Measurements from ENCODE around the gene TFEC. TPM values are rescaled to one million over a fixed set of nuclear protein-coding genes. Genes with fewer than 3 reads are reported as not detected.
"Not testable (repeated sequence)": the region's sequence is repeated elsewhere in the genome, so short reads cannot be mapped to it uniquely, and the experiment has no call there.

TFEC gene
- polyA plus RNA-seq, 3 donors: 25.3 to 38.6 (median 37.6) TPM

GRCh38 chr7:116018731-116019130 is 11.8 kb downstream of the TFEC start:
- no peak for DNase-seq (ENCODE audit: extremely low read depth in 1 of 11, low read depth in 9 of 11, low spot score in 4 of 11)

GRCh38 chr7:116013675-116014074 is 16.9 kb downstream of the TFEC start:
- no peak for DNase-seq (ENCODE audit: extremely low read depth in 1 of 11, low read depth in 9 of 11, low spot score in 4 of 11)

GRCh38 chr7:116011584-116011983 is 19.0 kb downstream of the TFEC start:
- DNase-seq (ENCODE audit: extremely low read depth in 1 of 11, low read depth in 9 of 11, low spot score in 4 of 11): no peak

DNA sequence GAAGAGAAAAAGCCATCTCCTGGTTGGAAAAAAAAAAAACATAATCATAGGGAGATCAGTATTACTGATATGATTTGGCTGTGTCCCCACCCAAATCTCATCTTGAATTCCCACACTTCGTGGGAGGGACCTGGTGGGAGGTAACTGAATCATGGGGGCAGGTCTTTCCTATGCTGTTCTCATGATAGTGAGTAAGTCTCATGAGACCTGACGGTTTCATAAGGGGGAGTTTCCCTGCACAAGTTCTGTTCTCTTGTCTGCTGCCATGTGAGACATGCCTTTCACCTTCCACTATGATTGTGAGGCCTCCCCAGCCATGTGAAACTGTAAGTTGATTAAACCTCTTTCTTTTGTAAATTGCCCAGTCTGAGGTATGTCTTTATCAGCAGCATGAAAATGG is 25.8 kb downstream of the TFEC start:
- DNase-seq (ENCODE audit: extremely low read depth in 1 of 11, low read depth in 9 of 11, low spot score in 4 of 11): not testable (repeated sequence)

- no peak for DNase-seq (ENCODE audit: extremely low read depth in 1 of 11, low read depth in 9 of 11, low spot score in 4 of 11)
These were observed 33.3 kb downstream of the TFEC start for GRCh38 chr7:115997221-115997620.

- no peak for DNase-seq (ENCODE audit: extremely low read depth in 1 of 11, low read depth in 9 of 11, low spot score in 4 of 11)
These were observed 34.9 kb downstream of the TFEC start for GRCh38 chr7:115995701-115996100.

DNA sequence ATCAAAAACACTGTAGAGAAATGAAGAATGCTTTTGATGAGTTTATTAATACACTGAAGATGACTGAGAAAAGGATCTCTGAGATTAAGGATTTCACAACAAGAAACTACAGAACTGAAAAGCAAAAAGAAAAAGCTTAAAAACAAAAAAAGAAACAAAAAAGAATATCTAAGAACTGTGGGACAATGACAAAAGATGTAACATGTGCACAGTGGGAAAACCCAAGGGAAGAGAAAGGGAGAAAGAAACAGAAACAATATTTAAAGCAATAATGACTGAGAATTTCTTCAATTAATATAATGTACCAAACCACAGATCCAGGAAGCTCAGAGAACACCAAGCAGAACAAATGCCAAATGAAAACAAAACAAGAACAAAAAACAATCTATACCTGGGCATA is 42.2 kb downstream of the TFEC start:
- DNase-seq (ENCODE audit: extremely low read depth in 1 of 11, low read depth in 9 of 11, low spot score in 4 of 11): no peak

DNA sequence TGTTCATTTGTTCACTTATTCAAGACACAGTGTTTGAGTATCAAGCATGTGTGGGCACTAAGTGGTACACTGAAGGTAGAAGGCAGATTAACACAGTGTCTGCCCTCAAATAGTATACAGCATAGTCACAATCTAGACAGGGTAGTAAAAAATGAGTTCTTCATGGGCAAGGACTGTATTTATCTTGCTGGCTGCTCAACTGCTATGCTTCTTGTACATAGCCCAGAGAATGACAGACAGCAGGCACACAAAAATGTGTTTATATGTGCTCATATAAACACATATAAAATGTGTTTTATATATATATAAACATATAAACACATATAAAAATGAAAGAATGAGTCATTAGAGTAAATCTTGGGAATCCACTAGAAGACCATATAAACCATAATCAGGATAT is 43.1 kb downstream of the TFEC start:
- no peak for DNase-seq (ENCODE audit: extremely low read depth in 1 of 11, low read depth in 9 of 11, low spot score in 4 of 11)

DNA sequence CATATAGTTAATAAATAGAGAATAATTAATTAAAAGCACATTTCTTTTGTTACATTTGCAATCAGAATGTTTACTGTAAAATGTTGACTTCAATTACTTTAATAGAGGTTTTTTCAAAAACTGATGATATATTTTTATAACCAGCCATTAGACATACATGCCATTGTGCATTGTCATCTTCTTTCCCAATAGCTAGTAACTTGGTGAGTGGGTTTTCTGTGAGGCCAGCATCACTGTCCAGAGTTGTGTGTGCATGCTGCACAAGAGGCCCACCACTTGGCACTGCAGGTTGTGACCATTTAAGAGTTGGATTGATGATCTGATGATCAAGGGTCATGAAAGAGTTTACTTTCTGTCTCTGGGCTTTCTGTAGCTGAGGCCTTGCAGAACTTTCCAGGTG is 46.5 kb downstream of the TFEC start:
- DNase-seq (ENCODE audit: extremely low read depth in 1 of 11, low read depth in 9 of 11, low spot score in 4 of 11): no peak

GRCh38 chr7:115980159-115980558 is 50.4 kb downstream of the TFEC start:
- no peak for DNase-seq (ENCODE audit: extremely low read depth in 1 of 11, low read depth in 9 of 11, low spot score in 4 of 11)

- DNase-seq (ENCODE audit: extremely low read depth in 1 of 11, low read depth in 9 of 11, low spot score in 4 of 11): no peak
These were observed 53.9 kb downstream of the TFEC start for GRCh38 chr7:115976651-115977050.

DNA sequence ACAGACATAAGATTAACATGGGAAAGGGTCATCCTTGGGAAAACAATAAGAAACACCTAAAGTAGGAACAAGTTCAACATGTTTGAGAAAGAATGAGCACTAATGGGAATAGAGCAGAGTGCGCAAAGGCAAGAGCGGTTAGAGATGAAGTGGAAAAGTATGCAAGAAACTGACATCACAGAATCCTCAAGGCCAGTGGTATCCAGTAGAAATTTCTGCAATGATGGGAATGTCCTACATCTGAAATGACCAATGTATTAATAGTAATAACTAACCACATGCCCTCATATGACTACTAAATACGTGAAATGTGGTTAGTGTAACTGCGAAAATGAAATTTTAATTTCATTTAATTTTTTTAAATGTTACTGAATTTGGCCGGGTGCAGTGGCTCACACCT is 54.8 kb downstream of the TFEC start:
- no peak for DNase-seq (ENCODE audit: extremely low read depth in 1 of 11, low read depth in 9 of 11, low spot score in 4 of 11)

DNA sequence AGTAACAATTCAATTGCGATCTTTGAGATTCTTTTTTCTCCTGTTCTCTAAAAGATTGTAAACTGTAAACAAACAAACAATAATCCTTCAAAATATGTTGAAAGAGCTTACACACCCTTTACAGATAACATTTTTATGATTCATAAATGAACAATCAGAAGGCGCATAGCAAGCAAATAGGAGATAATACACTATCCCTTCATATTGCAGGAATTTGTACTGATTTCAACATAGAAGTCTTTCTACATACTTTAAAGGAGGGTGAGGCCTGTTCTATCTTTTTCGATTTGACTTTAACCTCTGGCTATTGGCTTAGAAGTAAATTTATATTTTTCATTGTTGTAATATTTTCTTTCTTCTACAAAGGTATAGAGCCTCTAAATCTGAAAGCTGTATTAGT is 57.2 kb downstream of the TFEC start:
- no peak for DNase-seq (ENCODE audit: extremely low read depth in 1 of 11, low read depth in 9 of 11, low spot score in 4 of 11)

DNA sequence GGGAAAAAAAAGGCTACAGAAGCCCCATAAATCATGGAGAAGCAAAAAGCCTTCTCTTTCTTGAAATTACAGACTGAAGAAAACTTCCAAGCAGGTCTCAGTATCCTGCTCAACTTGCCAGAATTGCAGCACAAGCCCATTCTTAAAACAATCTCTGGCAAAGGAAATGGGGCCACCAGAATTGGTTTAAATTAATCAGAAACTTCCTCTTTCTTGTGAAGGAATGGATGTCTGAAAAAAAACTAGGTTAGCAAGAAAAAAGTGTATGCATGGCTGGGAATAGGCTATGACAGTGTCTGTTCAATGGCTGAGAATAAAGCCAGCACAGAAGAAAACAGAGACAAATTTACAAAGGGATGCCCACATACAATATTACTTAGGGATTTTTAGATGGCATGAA is 59.1 kb downstream of the TFEC start:
- no peak for DNase-seq (ENCODE audit: extremely low read depth in 1 of 11, low read depth in 9 of 11, low spot score in 4 of 11)

GRCh38 chr7:115968596-115968995 is 62.0 kb downstream of the TFEC start:
- DNase-seq (ENCODE audit: extremely low read depth in 1 of 11, low read depth in 9 of 11, low spot score in 4 of 11): no peak

DNA sequence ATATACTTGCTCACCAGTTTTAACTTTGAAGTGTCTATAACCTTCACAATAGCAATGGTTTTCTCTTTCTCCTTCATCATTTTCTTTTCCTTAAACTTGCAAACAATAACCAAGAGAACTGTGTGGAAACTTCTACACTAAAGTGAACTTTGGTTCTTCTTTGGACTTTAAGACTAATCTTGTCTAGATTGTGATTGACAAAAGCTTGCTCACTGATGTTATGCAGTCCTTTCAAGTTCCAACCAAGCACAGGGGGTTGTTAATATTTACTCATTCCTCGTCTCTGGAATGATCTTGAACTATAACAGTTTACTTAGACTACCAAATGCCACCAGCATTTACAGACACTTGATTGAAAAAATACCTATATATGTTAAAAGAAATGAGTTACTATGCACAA is 62.4 kb downstream of the TFEC start:
- peak in 1 of 11 donors; percentile 14 for DNase-seq (ENCODE audit: extremely low read depth in 1 of 11, low read depth in 9 of 11, low spot score in 4 of 11)

DNA sequence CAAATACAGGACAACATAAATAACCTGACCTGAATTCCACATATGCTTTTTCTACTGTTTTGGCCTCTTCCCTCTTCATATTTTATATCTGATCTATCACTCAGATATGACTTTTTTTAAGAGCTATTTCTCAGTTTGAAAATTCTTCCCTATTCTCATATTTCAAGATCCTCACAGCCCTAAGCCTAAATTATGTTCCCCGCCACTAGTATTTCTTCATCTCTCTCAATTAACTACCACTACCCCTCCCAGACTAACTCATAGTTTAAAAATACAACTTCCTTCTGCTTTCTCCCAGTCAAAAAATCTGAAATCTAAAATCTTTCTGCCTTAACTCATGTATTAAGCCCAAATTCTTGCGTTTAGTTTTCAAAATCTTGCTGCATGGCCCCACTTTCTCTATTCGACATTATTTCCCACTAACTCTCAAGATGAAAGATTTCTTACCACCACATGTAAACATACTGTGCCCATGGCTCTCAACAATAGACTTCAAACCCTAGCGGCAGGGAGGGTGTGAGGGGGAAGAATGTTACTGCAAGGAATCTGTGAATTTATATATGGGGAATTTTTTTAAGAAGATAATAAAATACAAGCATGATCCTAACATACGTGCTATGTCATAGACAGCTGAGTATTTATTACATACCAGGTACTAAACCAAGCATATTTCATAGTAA is 64.6 kb downstream of the TFEC start:
- no peak for DNase-seq (ENCODE audit: extremely low read depth in 1 of 11, low read depth in 9 of 11, low spot score in 4 of 11)

DNA sequence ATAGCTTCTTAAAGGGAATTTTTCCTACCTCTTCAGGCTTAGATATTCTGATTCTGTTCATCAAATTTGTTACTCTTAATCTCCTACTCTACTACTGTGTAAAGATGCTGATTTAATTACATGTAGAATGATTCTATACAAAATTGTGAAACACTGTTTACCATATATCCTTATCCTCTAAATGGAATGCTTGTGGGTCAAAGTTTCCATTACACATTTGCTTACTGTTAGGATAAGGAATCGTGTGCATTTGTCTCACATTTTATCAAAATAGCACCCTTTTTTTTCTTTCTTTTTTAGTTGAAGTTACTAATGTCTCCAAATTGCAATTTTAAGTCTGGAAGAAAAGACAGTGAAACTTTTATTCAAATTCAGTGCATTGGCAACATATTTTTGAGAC is 65.3 kb downstream of the TFEC start:
- DNase-seq (ENCODE audit: extremely low read depth in 1 of 11, low read depth in 9 of 11, low spot score in 4 of 11): no peak

GRCh38 chr7:115964799-115965198 is 65.8 kb downstream of the TFEC start:
- DNase-seq (ENCODE audit: extremely low read depth in 1 of 11, low read depth in 9 of 11, low spot score in 4 of 11): no peak

GRCh38 chr7:115962340-115962739 is 68.2 kb downstream of the TFEC start:
- no peak for DNase-seq (ENCODE audit: extremely low read depth in 1 of 11, low read depth in 9 of 11, low spot score in 4 of 11)

DNA sequence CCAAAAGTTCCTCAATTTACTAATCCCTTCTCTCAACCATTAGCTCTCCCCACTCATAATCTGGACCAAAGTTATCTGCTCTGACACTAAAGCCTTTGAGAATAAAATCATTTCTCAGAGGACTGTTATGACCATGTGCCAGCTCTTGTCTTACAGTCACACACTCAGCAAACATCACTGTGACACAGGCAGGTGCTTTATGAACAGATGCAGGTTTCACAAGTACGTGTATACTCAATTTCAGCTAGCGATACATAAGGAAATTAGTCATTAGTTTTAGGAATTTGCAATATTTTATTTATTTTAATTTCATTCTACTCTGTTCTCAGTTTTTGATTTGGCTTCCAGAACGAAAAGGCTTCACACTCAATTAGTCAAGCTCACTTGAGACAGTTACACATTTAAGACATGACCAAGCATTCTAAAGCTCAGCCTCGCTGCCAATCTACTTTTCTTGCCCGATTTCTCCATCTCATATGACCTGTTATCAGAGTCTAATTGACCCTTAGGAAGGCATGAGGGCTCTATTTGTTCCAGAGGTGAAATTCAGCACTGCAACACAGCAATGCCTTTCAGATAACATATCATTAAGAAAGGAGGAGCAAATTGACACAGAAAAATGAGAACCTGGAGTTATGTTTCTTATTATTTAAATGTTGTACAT is 76.8 kb downstream of the TFEC start:
- no peak for DNase-seq (ENCODE audit: extremely low read depth in 1 of 11, low read depth in 9 of 11, low spot score in 4 of 11)

All from renal cortex interstitium (tissue), 11 donors.